Measurements from ENCODE around the gene NTN1. TPM values are rescaled to one million over a fixed set of nuclear protein-coding genes. Genes with fewer than 3 reads are reported as not detected.

The NTN1 gene
- total and polyA plus RNA-seq, 2 experiments from 2014 or later: 0.42 to 2.1 TPM

DNA sequence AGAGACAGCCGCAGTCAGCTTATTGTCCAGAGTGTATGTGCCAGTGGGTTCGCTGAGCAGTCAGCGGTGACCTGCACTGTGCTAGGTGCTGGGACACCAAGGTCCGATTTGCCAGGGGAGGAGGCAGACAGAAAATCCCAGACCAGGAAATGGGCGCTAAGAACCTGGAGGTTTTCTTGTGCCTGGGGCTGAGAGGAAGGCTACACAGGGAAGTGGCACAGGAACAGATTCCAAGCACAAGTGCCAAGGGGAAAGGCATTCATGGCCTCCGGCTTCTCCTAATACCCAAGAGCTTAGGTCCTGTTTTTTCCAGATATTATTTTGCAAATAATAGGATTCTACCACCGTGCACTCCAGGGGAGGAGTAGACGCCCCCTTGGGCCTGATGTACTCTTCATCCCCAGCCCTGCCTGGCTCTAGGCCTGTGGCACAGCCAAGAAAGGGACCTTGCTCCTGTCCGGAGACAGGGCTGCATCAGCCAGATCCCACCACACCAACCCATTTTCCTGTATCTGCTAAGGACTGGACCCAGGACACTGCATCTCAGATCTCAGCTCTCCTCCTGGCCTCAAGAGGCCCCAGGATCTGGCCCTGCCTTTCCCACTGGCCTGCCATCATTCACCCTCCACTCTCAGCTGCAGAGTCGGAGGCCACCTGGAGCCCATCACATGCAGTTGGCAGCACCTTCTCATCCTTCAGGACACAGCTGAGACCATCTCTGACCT, 187.2 kb downstream of the NTN1 start:
- Histone ChIP-seq H2AFZ (no peak overlapping the region), H3K36me3 (replicated peaks; ENCODE audit: insufficient read depth, low read depth) (no peaks in the 10 kb centered on the region), H3K9me2 (replicated peaks; ENCODE audit: insufficient read depth) (no peaks in the 10 kb centered on the region), H3K4me3 (no peak overlapping the region), H3K4me1 (ENCODE audit: insufficient read depth) (peaks cover 12% of the 10 kb centered on the region), H3K9me3 (ENCODE audit: low read depth) (no peaks in the 10 kb centered on the region), H3K27ac (no peak overlapping the region), H3K79me2 (no peaks in the 10 kb centered on the region), H3K4me2 (no peak overlapping the region), H3K27me3 (no peaks in the 10 kb centered on the region), H4K20me1 (ENCODE audit: insufficient read depth, poor library complexity, severe bottlenecking) (no peaks in the 10 kb centered on the region)
- WGBS (ENCODE audit: low lambda C conversion rate, missing lambda C conversion rate): 96% methylated on average over 10 of the region's 10 CpGs
- TF ChIP-seq EZH2phosphoT487 (IDR thresholded peaks at IDR 0.05; ENCODE audit: low read depth, severe bottlenecking, unreplicated experiment): no peak
- TF ChIP-seq, protein P1, sequence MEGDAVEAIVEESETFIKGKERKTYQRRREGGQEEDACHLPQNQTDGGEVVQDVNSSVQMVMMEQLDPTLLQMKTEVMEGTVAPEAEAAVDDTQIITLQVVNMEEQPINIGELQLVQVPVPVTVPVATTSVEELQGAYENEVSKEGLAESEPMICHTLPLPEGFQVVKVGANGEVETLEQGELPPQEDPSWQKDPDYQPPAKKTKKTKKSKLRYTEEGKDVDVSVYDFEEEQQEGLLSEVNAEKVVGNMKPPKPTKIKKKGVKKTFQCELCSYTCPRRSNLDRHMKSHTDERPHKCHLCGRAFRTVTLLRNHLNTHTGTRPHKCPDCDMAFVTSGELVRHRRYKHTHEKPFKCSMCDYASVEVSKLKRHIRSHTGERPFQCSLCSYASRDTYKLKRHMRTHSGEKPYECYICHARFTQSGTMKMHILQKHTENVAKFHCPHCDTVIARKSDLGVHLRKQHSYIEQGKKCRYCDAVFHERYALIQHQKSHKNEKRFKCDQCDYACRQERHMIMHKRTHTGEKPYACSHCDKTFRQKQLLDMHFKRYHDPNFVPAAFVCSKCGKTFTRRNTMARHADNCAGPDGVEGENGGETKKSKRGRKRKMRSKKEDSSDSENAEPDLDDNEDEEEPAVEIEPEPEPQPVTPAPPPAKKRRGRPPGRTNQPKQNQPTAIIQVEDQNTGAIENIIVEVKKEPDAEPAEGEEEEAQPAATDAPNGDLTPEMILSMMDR (IDR thresholded peaks at IDR 0.05; ENCODE audit: poor library complexity): no peak
- no peak for TF ChIP-seq EZH2 (IDR thresholded peaks at IDR 0.05; ENCODE audit: borderline replicate concordance)
- no peak for DNase-seq (ENCODE audit: low spot score)

DNA sequence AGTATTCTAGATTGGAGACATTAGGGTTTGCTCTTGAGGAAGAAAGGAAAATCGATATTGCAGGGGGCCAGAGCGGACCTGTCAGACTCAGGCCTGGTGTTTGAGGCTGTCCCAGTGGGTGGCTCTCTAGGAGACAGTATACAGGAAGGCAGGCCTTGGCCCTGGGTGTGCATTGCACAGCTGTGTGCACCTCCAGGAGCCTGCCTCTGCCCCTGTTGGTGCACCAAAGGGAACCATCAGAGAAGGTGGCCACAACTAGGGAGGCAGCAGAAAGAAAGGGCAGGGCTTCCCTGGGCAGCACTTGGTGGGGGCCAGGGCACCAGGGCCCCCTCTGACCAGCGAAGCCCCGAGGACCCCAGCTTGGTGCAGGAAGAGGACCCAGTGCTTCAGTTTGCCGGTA, 188.0 kb downstream of the NTN1 start:
- no peaks in the 10 kb centered on the region for H3K9me3 ChIP-seq (ENCODE audit: low read depth)
- TF ChIP-seq, protein P1 (IDR thresholded peaks at IDR 0.05; ENCODE audit: poor library complexity): no peak
- TF ChIP-seq EZH2 (IDR thresholded peaks at IDR 0.05; ENCODE audit: borderline replicate concordance) (no peak), EZH2phosphoT487 (IDR thresholded peaks at IDR 0.05; ENCODE audit: low read depth, severe bottlenecking, unreplicated experiment) (no peak)

DNA sequence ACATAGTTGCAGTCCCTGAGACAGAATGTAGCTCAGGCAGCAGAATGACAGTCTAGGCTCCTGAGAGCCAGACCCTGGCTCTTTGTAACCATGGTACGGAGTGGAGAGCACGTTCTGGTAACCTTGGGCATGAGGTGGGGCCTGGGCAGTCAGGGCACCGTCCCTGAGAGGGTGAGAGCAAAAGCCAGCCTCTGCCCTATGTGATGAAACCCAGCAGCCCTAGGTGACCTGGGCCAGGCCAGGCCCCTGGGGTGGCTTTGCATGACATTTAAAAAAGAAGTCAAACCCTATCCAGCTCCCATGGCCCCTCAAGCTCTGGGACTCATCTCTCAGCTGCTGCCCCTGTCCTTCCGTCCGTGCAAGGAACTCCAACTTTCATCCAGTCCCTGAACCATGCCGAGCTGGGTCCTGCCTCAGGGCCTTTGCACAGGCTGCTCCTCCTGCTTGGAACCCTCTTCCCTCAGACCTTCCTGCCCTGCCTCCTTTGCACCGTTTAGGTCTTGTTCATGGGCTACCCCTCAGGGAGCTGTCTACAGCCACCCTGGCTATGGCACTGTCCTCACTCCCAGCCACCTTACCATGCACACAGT, 188.6 kb downstream of the NTN1 start:
- no peak overlapping the region for H3K4me3 ChIP-seq
- peaks cover 12% of the 10 kb centered on the region for H3K4me1 ChIP-seq (ENCODE audit: insufficient read depth)
- H3K4me2 ChIP-seq: no peak overlapping the region
- H3K79me2 ChIP-seq: no peaks in the 10 kb centered on the region
- no peaks in the 10 kb centered on the region for H3K27me3 ChIP-seq
- 80% methylated on average over 7 of the region's 7 CpGs for WGBS (ENCODE audit: low lambda C conversion rate, missing lambda C conversion rate)
- TF ChIP-seq, protein P1 (IDR thresholded peaks at IDR 0.05; ENCODE audit: poor library complexity): no peak
- TF ChIP-seq EZH2phosphoT487 (IDR thresholded peaks at IDR 0.05; ENCODE audit: low read depth, severe bottlenecking, unreplicated experiment) (no peak), EZH2 (IDR thresholded peaks at IDR 0.05; ENCODE audit: borderline replicate concordance) (no peak)
- H3K9me3 ChIP-seq (ENCODE audit: low read depth): no peaks in the 10 kb centered on the region
- H4K20me1 ChIP-seq (ENCODE audit: insufficient read depth, poor library complexity, severe bottlenecking): no peaks in the 10 kb centered on the region
- no peak for DNase-seq (ENCODE audit: low spot score)
- H2AFZ ChIP-seq: no peak overlapping the region
- H3K9me2 ChIP-seq (replicated peaks; ENCODE audit: insufficient read depth): no peaks in the 10 kb centered on the region
- H3K36me3 ChIP-seq (replicated peaks; ENCODE audit: insufficient read depth, low read depth): no peaks in the 10 kb centered on the region
- H3K27ac ChIP-seq: no peak overlapping the region

More for the DNA sequence above, 188.0 kb downstream of the NTN1 start:
- Histone ChIP-seq H3K4me1 (ENCODE audit: insufficient read depth) (peaks cover 12% of the 10 kb centered on the region), H3K27ac (no peak overlapping the region), H3K79me2 (no peaks in the 10 kb centered on the region), H3K9me2 (replicated peaks; ENCODE audit: insufficient read depth) (no peaks in the 10 kb centered on the region), H4K20me1 (ENCODE audit: insufficient read depth, poor library complexity, severe bottlenecking) (no peaks in the 10 kb centered on the region), H3K4me2 (no peak overlapping the region), H3K36me3 (replicated peaks; ENCODE audit: insufficient read depth, low read depth) (no peaks in the 10 kb centered on the region), H3K27me3 (no peaks in the 10 kb centered on the region), H2AFZ (no peak overlapping the region), H3K4me3 (no peak overlapping the region)
- WGBS (ENCODE audit: low lambda C conversion rate, missing lambda C conversion rate): 91% methylated on average over 5 of the region's 5 CpGs
- no peak for DNase-seq (ENCODE audit: low spot score)

Data from hepatocyte (in vitro differentiated cells).